CD4-positive, alpha-beta memory T cell (primary cell): Measurements from ENCODE around the gene ANKRD55. TPM values are rescaled to one million over a fixed set of nuclear protein-coding genes. Genes with fewer than 3 reads are reported as not detected.

Experiments used
- CTCF ChIA-PET: fragments of 350-600 bp; sonication (Branson Sonifier 250); formaldehyde crosslinking; loops from one replicate; lab custom pipeline; 2021; ENCODE audit warnings: inconsistent platforms; ENCODE audit not compliant: partially characterized antibody; lab: Charles Lee
- POLR2A ChIA-PET: fragments of 350-600 bp; sonication (Branson Sonifier 250); formaldehyde crosslinking; loops from one replicate; lab custom pipeline; 2021; ENCODE audit not compliant: partially characterized antibody; lab: Charles Lee
- DNase-seq, 5 donors: peaks; one replicate each; pipeline versions ENCODE4 v3.0.0 to v3.0.0-alpha.2; 2020 to 2022; ENCODE audit warnings: mixed read lengths in 1 of 5
- H3K27ac ChIP-seq: one replicate; pipeline ENCODE4 v1.7.0; 2013; ENCODE audit warnings: low read depth, low read length
- H3K27me3 ChIP-seq: 2 replicates; pipeline ENCODE4 v1.7.0; 2013; ENCODE audit warnings: mild to moderate bottlenecking, low read length, moderate library complexity; ENCODE audit not compliant: insufficient read depth
- H3K36me3 ChIP-seq: 2 replicates; pipeline ENCODE4 v1.7.0; 2013; ENCODE audit warnings: mild to moderate bottlenecking, low read length, moderate library complexity; ENCODE audit not compliant: insufficient read depth
- H3K4me1 ChIP-seq: 2 replicates; pipeline ENCODE4 v1.7.0; 2013; ENCODE audit warnings: mild to moderate bottlenecking, low read length, moderate library complexity; ENCODE audit not compliant: insufficient read depth
- H3K4me3 ChIP-seq, 2 donors: one replicate each; pipeline ENCODE4 v1.7.0; 2013; ENCODE audit warnings: low read length in 2 of 2, mild to moderate bottlenecking in 1 of 2
- H3K9me3 ChIP-seq, 2 donors: one replicate each; pipeline ENCODE4 v1.7.0; 2013; ENCODE audit warnings: low read length in 2 of 2, control low read depth in 1 of 2; ENCODE audit not compliant: control insufficient read depth in 1 of 2
- H3K27ac Mint-ChIP-seq, 7 donors: one replicate each; pipeline ENCODE4 v1.8.0; 2020 to 2021; ENCODE audit warnings: mixed read lengths in 7 of 7, mild to moderate bottlenecking in 6 of 7, inconsistent platforms in 3 of 7, moderate library complexity in 3 of 7
- H3K27me3 Mint-ChIP-seq, 2 donors: one replicate each; pipeline ENCODE4 v1.8.0; 2020 to 2021; ENCODE audit warnings: mixed read lengths in 2 of 2
- H3K36me3 Mint-ChIP-seq, 2 donors: one replicate each; pipeline ENCODE4 v1.8.0; 2020 to 2021; ENCODE audit warnings: mixed read lengths in 2 of 2, inconsistent platforms in 1 of 2, mild to moderate bottlenecking in 1 of 2
- H3K4me1 Mint-ChIP-seq, 4 donors: one replicate each; pipeline ENCODE4 v1.8.0; 2020 to 2021; ENCODE audit warnings: mixed read lengths in 4 of 4, mild to moderate bottlenecking in 1 of 4
- H3K4me3 Mint-ChIP-seq, 8 donors: one replicate each; pipeline ENCODE4 v1.8.0; 2020 to 2021; ENCODE audit warnings: mixed read lengths in 8 of 8, mild to moderate bottlenecking in 7 of 8, moderate library complexity in 6 of 8, inconsistent platforms in 3 of 8
- H3K9me3 Mint-ChIP-seq, 8 donors: one replicate each; pipeline ENCODE4 v1.8.0; 2020 to 2021; ENCODE audit warnings: mixed read lengths in 8 of 8, mild to moderate bottlenecking in 5 of 8, inconsistent platforms in 3 of 8, moderate library complexity in 1 of 8
- intact Hi-C: fragments of 100-400 bp; cut with micrococcal nuclease; formaldehyde crosslinking; loops from one replicate; pipeline ENCODE4 v1.15.1; 2023
- polyA plus RNA-seq, 2 donors: library from polyadenylated mRNA; unstranded; fragments of 300-500 nt; fragmentation: Illumina TruSeq; gene quantifications; one replicate each; pipeline ENCODE4 v1.2.3, GENCODE V29; 2021
- total RNA-seq, 2 experiments: library from RNA; stranded (reverse); gene quantifications; one replicate each; pipeline ENCODE4 v1.2.3, GENCODE V29; 2021

The ANKRD55 gene
- total and polyA plus RNA-seq, 4 experiments from 2014 or later = 8.3 to 17.8 (median 12.3) TPM

DNA sequence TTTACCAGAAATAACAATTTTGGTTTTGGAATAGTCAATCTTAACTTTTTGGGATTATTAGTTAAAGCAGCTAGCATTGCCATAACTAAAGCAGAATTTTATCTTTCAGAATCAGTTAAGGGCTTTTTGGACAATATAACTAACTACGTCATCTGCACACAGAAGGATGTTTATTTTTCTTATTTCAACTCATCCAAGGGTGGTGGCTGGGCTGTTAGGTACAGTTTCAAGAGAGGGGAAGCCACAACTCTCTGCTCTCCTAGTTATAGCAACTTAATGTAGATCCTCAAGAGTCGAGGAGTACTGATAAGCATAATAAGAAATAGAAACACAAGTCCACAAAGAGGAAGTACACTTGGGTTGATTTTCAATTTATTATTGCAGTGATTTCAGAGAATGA is 65.6 kb downstream of the ANKRD55 start:
- H3K4me3 ChIP-seq = no peak overlapping the region
- H3K4me1 ChIP-seq = peaks cover 9% of the 10 kb centered on the region
- H3K27me3 ChIP-seq = no peaks in the 10 kb centered on the region
- Mint-ChIP-seq H3K4me3 (peak overlapping the region in 7 of 8 donors; percentile 18 to 78 (median 72)), H3K27ac (peak overlapping the region in 2 of 7 donors; percentile 34 to 52), H3K4me1 (peaks cover 13 to 24% (median 17%) of the 10 kb centered on the region in 4 donors), H3K9me3 (no peaks in the 10 kb centered on the region), H3K27me3 (peaks cover 0 to 4% of the 10 kb centered on the region in 2 donors), H3K36me3 (no peaks in the 10 kb centered on the region)
- POLR2A ChIA-PET = no interaction called here
- H3K36me3 ChIP-seq = no peaks in the 10 kb centered on the region
- DNase-seq = peak in 1 of 5 donors; percentile 28
- H3K27ac ChIP-seq = no peak overlapping the region
- no peaks in the 10 kb centered on the region for H3K9me3 ChIP-seq
- intact Hi-C loops = no loop called here
- CTCF ChIA-PET = no interaction called here

DNA sequence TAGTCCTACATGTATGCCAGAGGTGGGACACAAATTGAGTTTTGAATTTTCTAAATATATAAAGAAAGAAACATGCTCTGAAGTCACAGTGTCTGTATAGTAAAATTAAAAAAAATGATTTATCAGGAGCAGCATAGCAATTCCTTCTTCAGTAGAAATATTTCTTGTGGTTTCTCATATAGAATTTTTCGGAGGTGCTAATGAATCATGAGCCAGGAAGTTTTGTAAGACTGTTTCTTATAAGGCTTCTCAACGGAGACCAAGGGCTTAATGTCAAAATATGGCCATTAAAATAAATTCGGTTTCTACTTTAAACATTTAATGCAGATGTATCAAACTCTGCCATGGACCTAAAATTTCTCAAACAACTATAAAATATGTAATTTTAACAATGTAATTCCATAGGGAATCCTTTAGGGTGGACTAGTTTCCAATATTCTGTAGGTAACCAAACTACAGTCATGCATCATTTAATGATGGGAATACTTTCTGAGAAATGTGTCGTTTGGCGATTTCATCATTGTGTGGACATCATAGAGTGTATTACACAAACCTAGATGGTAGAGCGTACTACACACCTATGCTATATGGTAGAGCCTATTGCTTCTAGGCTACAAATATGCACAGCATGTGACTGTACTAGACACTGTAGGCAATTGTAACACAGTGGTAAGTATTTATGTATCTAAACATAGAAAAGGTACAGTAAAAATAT is 66.3 kb downstream of the ANKRD55 start:
- Mint-ChIP-seq H3K4me3 (no peak overlapping the region), H3K27ac (no peak overlapping the region), H3K36me3 (no peaks in the 10 kb centered on the region), H3K9me3 (no peaks in the 10 kb centered on the region), H3K27me3 (peaks cover 0 to 4% of the 10 kb centered on the region in 2 donors), H3K4me1 (peaks cover 16 to 30% (median 21%) of the 10 kb centered on the region in 4 donors)
- H3K4me3 ChIP-seq = no peak overlapping the region
- H3K9me3 ChIP-seq = no peaks in the 10 kb centered on the region
- DNase-seq = no peak
- ChIA-PET POLR2A (interaction anchor here (0.7 to 0.9 kb wide), 2 partner anchors 15 to 155 kb away, joined by 4 to 5 read pairs; no protein-coding TSS in a partner anchor), CTCF (no interaction called here)
- H3K36me3 ChIP-seq = no peaks in the 10 kb centered on the region
- H3K27me3 ChIP-seq = no peaks in the 10 kb centered on the region
- peaks cover 14% of the 10 kb centered on the region for H3K4me1 ChIP-seq
- intact Hi-C loops = no loop called here
- no peak overlapping the region for H3K27ac ChIP-seq

DNA sequence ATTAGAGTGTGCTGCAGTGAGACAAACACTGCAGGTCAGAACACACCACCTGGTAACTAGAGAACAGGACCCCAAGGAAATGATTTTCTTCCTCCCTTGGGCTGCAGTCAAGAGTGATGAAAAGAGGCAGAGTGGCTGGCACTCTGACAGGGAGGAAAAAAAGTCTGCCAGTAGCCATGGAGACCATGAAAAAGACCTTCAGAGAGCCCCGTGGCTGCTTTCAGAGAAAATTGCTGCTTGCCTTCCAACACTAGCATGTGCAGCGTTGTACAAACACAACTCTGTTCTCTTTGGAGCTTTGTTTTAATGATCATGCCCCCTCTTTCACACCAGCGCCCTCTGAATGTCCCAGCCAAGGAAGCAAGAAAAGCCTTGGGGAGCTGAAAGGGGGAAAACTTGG is 68.8 kb downstream of the ANKRD55 start:
- ChIA-PET CTCF (interaction anchor here (0.9 to 1.8 kb wide), 2 partner anchors 13 to 36 kb away, joined by 3 to 6 read pairs; no protein-coding TSS in a partner anchor), POLR2A (interaction anchor here (1.4 kb wide), 1 partner anchor 10 kb away, joined by 8 read pairs; no protein-coding TSS in a partner anchor)
- no peak overlapping the region for H3K4me3 ChIP-seq
- peaks cover 30 to 52% (median 40%) of the 10 kb centered on the region in 4 donors for H3K4me1 Mint-ChIP-seq
- H3K4me3 Mint-ChIP-seq = no peak overlapping the region
- no peaks in the 10 kb centered on the region for H3K36me3 ChIP-seq
- no peak overlapping the region for H3K27ac ChIP-seq
- H3K27me3 Mint-ChIP-seq = peaks cover 0 to 2% of the 10 kb centered on the region in 2 donors
- H3K27ac Mint-ChIP-seq = no peak overlapping the region
- H3K4me1 ChIP-seq = peaks cover 29% of the 10 kb centered on the region
- no peaks in the 10 kb centered on the region for H3K27me3 ChIP-seq
- no peak for DNase-seq
- intact Hi-C loops = no loop called here
- H3K9me3 ChIP-seq = no peaks in the 10 kb centered on the region
- H3K36me3 Mint-ChIP-seq = no peaks in the 10 kb centered on the region
- H3K9me3 Mint-ChIP-seq = no peaks in the 10 kb centered on the region

DNA sequence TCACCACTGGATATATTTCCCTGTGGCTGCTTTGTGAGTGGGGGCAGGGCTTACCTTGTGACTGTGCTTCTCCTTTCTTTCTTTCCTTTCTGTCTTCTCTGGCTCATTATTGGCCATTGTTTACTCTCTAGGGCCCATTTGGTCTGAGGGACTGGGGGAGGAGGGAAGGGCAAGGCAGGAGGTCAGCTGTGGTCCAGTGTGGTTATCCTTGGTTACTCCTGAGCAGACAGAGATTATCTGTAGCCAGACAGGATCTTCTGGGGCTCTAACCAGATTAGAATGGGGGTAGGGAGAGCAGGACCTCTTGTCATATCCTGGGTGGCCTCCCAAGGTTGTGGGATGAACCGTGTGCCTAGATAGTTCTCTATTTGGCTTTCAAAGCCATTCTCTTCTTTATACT is 71.2 kb downstream of the ANKRD55 start:
- peaks cover 33% of the 10 kb centered on the region for H3K4me1 ChIP-seq
- intact Hi-C loops = no loop called here
- CTCF ChIA-PET = no interaction called here
- Mint-ChIP-seq H3K27ac (peak overlapping the region in 4 of 7 donors; percentile 11 to 90 (median 50)), H3K4me3 (peak overlapping the region in 1 of 8 donors; percentile 27), H3K4me1 (peaks cover 27 to 62% (median 45%) of the 10 kb centered on the region in 4 donors), H3K36me3 (no peaks in the 10 kb centered on the region), H3K27me3 (no peaks in the 10 kb centered on the region), H3K9me3 (no peaks in the 10 kb centered on the region)
- no peaks in the 10 kb centered on the region for H3K9me3 ChIP-seq
- POLR2A ChIA-PET = no interaction called here
- no peaks in the 10 kb centered on the region for H3K36me3 ChIP-seq
- no peaks in the 10 kb centered on the region for H3K27me3 ChIP-seq
- no peak overlapping the region for H3K27ac ChIP-seq
- peak in 1 of 5 donors; percentile 5 for DNase-seq
- no peak overlapping the region for H3K4me3 ChIP-seq

DNA sequence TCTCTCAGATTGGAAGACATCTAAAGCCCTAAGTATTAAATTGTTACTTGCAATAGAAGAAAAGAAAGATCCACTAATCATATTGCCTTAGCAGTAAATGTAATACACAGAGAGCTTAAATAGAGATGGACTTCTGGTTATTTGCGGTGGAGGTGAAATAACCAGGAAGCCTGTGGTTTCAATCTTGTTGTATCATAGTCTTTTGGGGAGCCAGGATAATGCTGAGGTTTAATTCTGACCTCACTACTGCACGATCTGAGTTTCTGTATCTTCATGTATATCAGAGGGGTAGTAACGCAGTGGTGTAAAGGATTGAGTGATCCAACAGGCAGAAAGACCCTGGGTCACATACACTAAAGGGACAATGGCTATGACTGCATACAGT is 71.7 kb downstream of the ANKRD55 start:
- intact Hi-C loops = no loop called here
- H3K36me3 Mint-ChIP-seq = no peaks in the 10 kb centered on the region
- CTCF ChIA-PET = no interaction called here
- peak overlapping the region in 5 of 7 donors; percentile 13 to 90 (median 47) for H3K27ac Mint-ChIP-seq
- Histone ChIP-seq H3K9me3 (no peaks in the 10 kb centered on the region), H3K4me3 (no peak overlapping the region), H3K27ac (no peak overlapping the region), H3K27me3 (no peaks in the 10 kb centered on the region), H3K4me1 (peaks cover 38% of the 10 kb centered on the region), H3K36me3 (no peaks in the 10 kb centered on the region)
- DNase-seq = no peak
- peaks cover 32 to 67% (median 50%) of the 10 kb centered on the region in 4 donors for H3K4me1 Mint-ChIP-seq
- no peaks in the 10 kb centered on the region for H3K9me3 Mint-ChIP-seq
- H3K27me3 Mint-ChIP-seq = no peaks in the 10 kb centered on the region
- H3K4me3 Mint-ChIP-seq = peak overlapping the region in 4 of 8 donors; percentile 81 to 91 (median 86)
- POLR2A ChIA-PET = interaction anchor here (0.6 to 1.6 kb wide), 6 partner anchors 12 to 176 kb away, joined by 3 to 8 read pairs (median 4); no protein-coding TSS in a partner anchor

DNA sequence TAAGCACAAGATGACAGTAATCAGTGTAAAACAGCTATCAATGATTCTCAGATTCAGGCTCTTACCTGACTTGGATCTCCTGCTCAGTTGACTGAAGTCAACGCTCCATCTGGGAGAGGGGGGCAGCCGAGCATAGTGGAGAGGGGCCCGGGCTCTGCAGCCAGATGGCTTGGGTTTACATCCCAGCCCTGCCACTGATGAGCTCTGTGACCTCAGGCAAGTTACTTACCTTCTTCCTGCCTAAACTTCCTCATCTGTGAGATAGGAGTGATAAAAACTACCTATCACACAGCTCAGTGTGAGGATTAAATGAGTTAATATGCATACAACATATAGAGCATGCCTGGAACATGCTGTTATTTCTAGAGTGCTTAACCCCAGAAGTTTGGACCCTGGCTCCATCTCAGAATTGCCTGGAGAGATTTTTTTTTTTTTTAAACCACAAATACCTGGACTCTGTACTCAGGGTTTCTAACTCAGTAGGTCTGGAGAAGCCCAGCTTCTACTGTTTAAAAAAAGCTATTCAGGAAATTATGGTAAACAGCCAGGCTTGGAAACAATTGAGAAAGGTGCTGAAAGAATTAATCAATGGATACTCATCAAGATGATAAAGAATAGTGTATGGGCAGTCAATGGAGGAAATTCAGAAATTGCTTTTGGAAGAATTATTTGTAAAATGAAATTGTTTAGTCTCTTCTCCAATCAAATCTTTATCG is 72.2 kb downstream of the ANKRD55 start:
- H3K36me3 ChIP-seq = no peaks in the 10 kb centered on the region
- H3K4me1 Mint-ChIP-seq = peaks cover 36 to 72% (median 55%) of the 10 kb centered on the region in 4 donors
- peaks cover 43% of the 10 kb centered on the region for H3K4me1 ChIP-seq
- peaks cover 0 to 1% of the 10 kb centered on the region in 2 donors for H3K36me3 Mint-ChIP-seq
- peak overlapping the region; percentile 35 for H3K27ac ChIP-seq
- POLR2A ChIA-PET = interaction anchor here (0.6 to 3.7 kb wide), 12 partner anchors 8 to 176 kb away, joined by 3 to 16 read pairs (median 4); partner anchors contain the start of gene IL6ST
- no peaks in the 10 kb centered on the region for H3K27me3 ChIP-seq
- no peaks in the 10 kb centered on the region for H3K9me3 ChIP-seq
- H3K4me3 ChIP-seq = peak overlapping the region in 1 of 2 donors; percentile 20
- peak overlapping the region; percentile 59 to 95 (median 90) for H3K27ac Mint-ChIP-seq
- intact Hi-C loops = no loop called here
- H3K27me3 Mint-ChIP-seq = no peaks in the 10 kb centered on the region
- no peaks in the 10 kb centered on the region for H3K9me3 Mint-ChIP-seq
- peak overlapping the region; percentile 76 to 91 (median 84) for H3K4me3 Mint-ChIP-seq
- CTCF ChIA-PET = interaction anchor here (0.9 to 1.2 kb wide), 3 partner anchors 13 to 224 kb away, joined by 3 to 4 read pairs (median 3); no protein-coding TSS in a partner anchor
- DNase-seq = no peak
